ENCODE data around the gene PBX1. TPM values are rescaled to one million over a fixed set of nuclear protein-coding genes. Genes with fewer than 3 reads are reported as not detected.
A peak's percentile ranks its signal among the peaks of the same experiment; 100 is the strongest.

The PBX1 gene
- total RNA-seq, 1 donor from 2014 or later = 71.7 TPM

- Mint-ChIP-seq H3K4me1 (peaks cover 50% of the 10 kb centered on the region), H3K27me3 (ENCODE audit: low read depth) (no peaks in the 10 kb centered on the region), H3K9me3 (no peaks in the 10 kb centered on the region), H3K36me3 (ENCODE audit: low read depth) (peaks cover 2% of the 10 kb centered on the region), H3K4me3 (peak overlapping the region; percentile 23), H3K27ac (ENCODE audit: unreplicated experiment) (no peak overlapping the region)
- no peak for DNase-seq (ENCODE audit: low read depth, low spot score)
- TF ChIP-seq CTCF (conservative IDR thresholded peaks at IDR 0.05) = no peak
Measured at GRCh38 chr1:164605254-164606091, 46.5 kb downstream of the PBX1 start.

GRCh38 chr1:164607351-164607750 lies 48.4 kb downstream of the PBX1 start:
- TF ChIP-seq CTCF (conservative IDR thresholded peaks at IDR 0.05) = no peak
- H3K36me3 Mint-ChIP-seq (ENCODE audit: low read depth) = peaks cover 2% of the 10 kb centered on the region
- no peaks in the 10 kb centered on the region for H3K27me3 Mint-ChIP-seq (ENCODE audit: low read depth)
- peaks cover 60% of the 10 kb centered on the region for H3K4me1 Mint-ChIP-seq
- no peak for DNase-seq (ENCODE audit: low read depth, low spot score)
- H3K9me3 Mint-ChIP-seq = no peaks in the 10 kb centered on the region
- no peak overlapping the region for H3K27ac Mint-ChIP-seq (ENCODE audit: unreplicated experiment)
- no peak overlapping the region for H3K4me3 Mint-ChIP-seq

GRCh38 chr1:164608651-164609057 lies 49.7 kb downstream of the PBX1 start:
- Mint-ChIP-seq H3K4me3 (no peak overlapping the region), H3K36me3 (ENCODE audit: low read depth) (no peaks in the 10 kb centered on the region), H3K27me3 (ENCODE audit: low read depth) (no peaks in the 10 kb centered on the region), H3K9me3 (no peaks in the 10 kb centered on the region), H3K27ac (ENCODE audit: unreplicated experiment) (no peak overlapping the region), H3K4me1 (peaks cover 63% of the 10 kb centered on the region)
- TF ChIP-seq CTCF (conservative IDR thresholded peaks at IDR 0.05) = no peak
- DNase-seq (ENCODE audit: low read depth, low spot score) = no peak

- Mint-ChIP-seq H3K36me3 (ENCODE audit: low read depth) (no peaks in the 10 kb centered on the region), H3K4me3 (no peak overlapping the region), H3K9me3 (no peaks in the 10 kb centered on the region), H3K27me3 (ENCODE audit: low read depth) (no peaks in the 10 kb centered on the region), H3K27ac (ENCODE audit: unreplicated experiment) (no peak overlapping the region), H3K4me1 (peaks cover 67% of the 10 kb centered on the region)
- DNase-seq (ENCODE audit: low read depth, low spot score) = no peak
- no peak for TF ChIP-seq CTCF (conservative IDR thresholded peaks at IDR 0.05)
Measured at GRCh38 chr1:164609089-164609488, 50.1 kb downstream of the PBX1 start.

- no peaks in the 10 kb centered on the region for H3K36me3 Mint-ChIP-seq (ENCODE audit: low read depth)
- no peaks in the 10 kb centered on the region for H3K27me3 Mint-ChIP-seq (ENCODE audit: low read depth)
- peaks cover 66% of the 10 kb centered on the region for H3K4me1 Mint-ChIP-seq
- H3K9me3 Mint-ChIP-seq = no peaks in the 10 kb centered on the region
- no peak overlapping the region for H3K4me3 Mint-ChIP-seq
- no peak for DNase-seq (ENCODE audit: low read depth, low spot score)
- TF ChIP-seq CTCF (conservative IDR thresholded peaks at IDR 0.05) = no peak
- H3K27ac Mint-ChIP-seq (ENCODE audit: unreplicated experiment) = peak overlapping the region; percentile 64
Measured at GRCh38 chr1:164610538-164611222, 51.7 kb downstream of the PBX1 start.
